RPMI7951 (cell line): ENCODE measurements around the gene MAP4K4. TPM values are rescaled to one million over a fixed set of nuclear protein-coding genes. Genes with fewer than 3 reads are reported as not detected.
A peak's percentile ranks its signal among the peaks of the same experiment; 100 is the strongest.

ENCODE experiments used
- DNase-seq: peaks from one replicate; pipeline ENCODE4 v3.0.0-alpha.2; 2012; ENCODE audit warnings: low read depth
- total RNA-seq: library from RNA; depleted of rRNA; stranded (reverse); fragments of >200 nt; shearing (Covaris generic); gene quantifications from 2 replicates; pipeline ENCODE4 v1.2.3, GENCODE V29; 2014

The MAP4K4 gene
- total RNA-seq, 1 experiment from 2014 or later = 77.5 TPM

GRCh38 chr2:101812226-101812625 is 114.7 kb downstream of the MAP4K4 start:
- DNase-seq = no peak

GRCh38 chr2:101814752-101815151 is 117.2 kb downstream of the MAP4K4 start:
- no peak for DNase-seq

GRCh38 chr2:101815154-101815553 is 117.6 kb downstream of the MAP4K4 start:
- DNase-seq = no peak

- no peak for DNase-seq
Measured at GRCh38 chr2:101815739-101816391, 118.4 kb downstream of the MAP4K4 start.

- DNase-seq = no peak
Measured at GRCh38 chr2:101816598-101816997, 119.1 kb downstream of the MAP4K4 start.

GRCh38 chr2:101817481-101817880 is 120.0 kb downstream of the MAP4K4 start:
- DNase-seq = no peak

GRCh38 chr2:101818531-101819451 is 121.3 kb downstream of the MAP4K4 start:
- peak; percentile 64 for DNase-seq

GRCh38 chr2:101820519-101820918 is 123.0 kb downstream of the MAP4K4 start:
- peak; percentile 83 for DNase-seq

GRCh38 chr2:101821059-101821805 is 123.7 kb downstream of the MAP4K4 start:
- DNase-seq = no peak

- DNase-seq = no peak
Measured at GRCh38 chr2:101821828-101822458, 124.4 kb downstream of the MAP4K4 start.

- DNase-seq = peak; percentile 84
Measured at GRCh38 chr2:101823347-101823791, 125.9 kb downstream of the MAP4K4 start.

- peak; percentile 74 for DNase-seq
Measured at GRCh38 chr2:101823859-101824258, 126.4 kb downstream of the MAP4K4 start.

- no peak for DNase-seq
Measured at GRCh38 chr2:101826716-101827115, 129.2 kb downstream of the MAP4K4 start.

GRCh38 chr2:101827246-101827645 is 129.7 kb downstream of the MAP4K4 start:
- peak; percentile 97 for DNase-seq

- no peak for DNase-seq
Measured at GRCh38 chr2:101828257-101828656, 130.8 kb downstream of the MAP4K4 start.

GRCh38 chr2:101828673-101829334 is 131.3 kb downstream of the MAP4K4 start:
- DNase-seq = peak; percentile 72

- no peak for DNase-seq
Measured at GRCh38 chr2:101829429-101829828, 131.9 kb downstream of the MAP4K4 start.

- peak; percentile 36 for DNase-seq
Measured at GRCh38 chr2:101830146-101830545, 132.6 kb downstream of the MAP4K4 start.

GRCh38 chr2:101830555-101830954 is 133.0 kb downstream of the MAP4K4 start:
- peak; percentile 73 for DNase-seq

- DNase-seq = peak; percentile 77
Measured at GRCh38 chr2:101831351-101831865, 133.9 kb downstream of the MAP4K4 start.

GRCh38 chr2:101832114-101832513 is 134.6 kb downstream of the MAP4K4 start:
- no peak for DNase-seq
